GM10248 (cell line): ENCODE data around the gene SPARCL1.

Source experiments
- CTCF ChIA-PET: fragments of 300-600 bp; sonication (Branson Sonifier 250); formaldehyde crosslinking; extraction: SDS; loops from one replicate; lab custom pipeline; 2021; ENCODE audit warnings: antibody characterized with exemption; lab: Yijun Ruan, JAX
- POLR2A ChIA-PET: fragments of 350-650 bp; sonication (Branson Sonifier 250); formaldehyde crosslinking; extraction: SDS; loops from one replicate; lab custom pipeline; 2020; ENCODE audit warnings: antibody characterized with exemption; lab: Yijun Ruan, JAX
- DNase-seq: peaks from one replicate; pipeline ENCODE4 v3.0.0; 2012; ENCODE audit errors: extremely low spot score
- CTCF ChIP-seq: IDR thresholded peaks from 2 replicates; pipeline ENCODE4 v1.5.1; 2012; ENCODE audit warnings: mild to moderate bottlenecking, low read depth; ENCODE audit errors: extremely low read depth, missing control alignments, control extremely low read depth

The SPARCL1 gene

GRCh38 chr4:87567191-87567590 is 38.0 kb upstream of the SPARCL1 start:
- DNase-seq, result no peak
- POLR2A ChIA-PET, result no interaction called here
- no peak for TF ChIP-seq CTCF
- CTCF ChIA-PET, result interaction anchor here (1.8 kb wide), 1 partner anchor 17 kb away, joined by 4 read pairs; no protein-coding TSS in a partner anchor

GRCh38 chr4:87566276-87566675 is 37.1 kb upstream of the SPARCL1 start:
- DNase-seq, result no peak
- POLR2A ChIA-PET, result no interaction called here
- no peak for TF ChIP-seq CTCF
- CTCF ChIA-PET, result no interaction called here

- CTCF ChIA-PET, result no interaction called here
- TF ChIP-seq CTCF, result no peak
- POLR2A ChIA-PET, result no interaction called here
- no peak for DNase-seq
Measured at GRCh38 chr4:87565746-87566145, 36.6 kb upstream of the SPARCL1 start.

- ChIA-PET POLR2A (no interaction called here), CTCF (no interaction called here)
- no peak for DNase-seq
- no peak for TF ChIP-seq CTCF
Measured at GRCh38 chr4:87560802-87561201, 31.6 kb upstream of the SPARCL1 start.

GRCh38 chr4:87559090-87559837 is 30.1 kb upstream of the SPARCL1 start:
- TF ChIP-seq CTCF, result no peak
- ChIA-PET POLR2A (interaction anchor here (0.7 kb wide), 1 partner anchor 99 kb away, joined by 3 read pairs; no protein-coding TSS in a partner anchor), CTCF (no interaction called here)
- no peak for DNase-seq

GRCh38 chr4:87557348-87557747 is 28.2 kb upstream of the SPARCL1 start:
- DNase-seq, result no peak
- POLR2A ChIA-PET, result no interaction called here
- TF ChIP-seq CTCF, result no peak
- CTCF ChIA-PET, result no interaction called here
